ENCODE results near the gene TOB2. TPM values are rescaled to one million over a fixed set of nuclear protein-coding genes. Genes with fewer than 3 reads are reported as not detected.
A peak's percentile ranks its signal among the peaks of the same experiment; 100 is the strongest.

TOB2 gene
- total and polyA plus RNA-seq, 9 of the 15 experiments (the other 6 are each of a cell fraction or from before 2014, with no cell fraction given), result 3.3 to 20.5 (median 7.3) TPM

GRCh38 chr22:41417622-41418390 is 28.8 kb downstream of the TOB2 start:
- Histone ChIP-seq H3K36me3 (ENCODE audit: control insufficient read depth, insufficient read depth, low read length) (no peaks in the 10 kb centered on the region), H3K4me1 (replicated peaks in 1 of 2; ENCODE audit: control insufficient read depth in 2 of 2, insufficient read depth in 2 of 2, low read length in 2 of 2) (peaks cover 7 to 26% of the 10 kb centered on the region in 2 experiments; a peak in 4 of 5 replicates), H3K27me3 (ENCODE audit: control insufficient read depth in 2 of 2, insufficient read depth in 2 of 2, low read length in 2 of 2) (no peaks in the 10 kb centered on the region), H3K4me3 (no peak overlapping the region), H3K79me2 (ENCODE audit: control insufficient read depth, insufficient read depth, low read length) (peaks cover 27% of the 10 kb centered on the region), H3K9me1 (ENCODE audit: control insufficient read depth, insufficient read depth, low read length) (no peaks in the 10 kb centered on the region), H3K4me2 (ENCODE audit: insufficient read depth, low read length) (no peak overlapping the region), H3K9ac (ENCODE audit: insufficient read depth in 1 of 2, low read depth in 2 of 2, low read length in 2 of 2) (peak overlapping the region in 1 of 2 experiments; percentile 35; a peak in 1 of 4 replicates), H2AFZ (ENCODE audit: low read depth, low read length) (no peak overlapping the region), H3K27ac (ENCODE audit: extremely low read depth, low read depth, low read length) (no peak overlapping the region), H3K9me3 (replicated peaks; ENCODE audit: control insufficient read depth, insufficient read depth, low read depth, low read length) (no peaks in the 10 kb centered on the region), H4K20me1 (replicated peaks; ENCODE audit: control insufficient read depth, insufficient read depth, low read length) (no peaks in the 10 kb centered on the region)
- TF ChIP-seq TGIF2 (CRISPR knock-in tag; IDR thresholded peaks at IDR 0.05), result no peak
- no peak for TF ChIP-seq MECOM (CRISPR knock-in tag; IDR thresholded peaks at IDR 0.05)
- TF ChIP-seq RBM22 (IDR thresholded peaks at IDR 0.05; ENCODE audit: low read depth, low read length, poor library complexity, severe bottlenecking), result no peak
- TF ChIP-seq DPF2 (IDR thresholded peaks at IDR 0.05), result no peak
- no peak for TF ChIP-seq CBFA2T2 (conservative IDR thresholded peaks at IDR 0.05)
- 0 out of 2 replicates have a peak, but pooled peaks have one; percentile 24 for TF ChIP-seq POLR2G (IDR thresholded peaks at IDR 0.05; ENCODE audit: low read depth, low read length)
- no peak for DNase-seq (ENCODE audit: extremely low read depth in 1 of 4, low spot score in 3 of 4)
- no TSS peak for BruUV-seq (replicated peaks)
- CTCF ChIA-PET (ENCODE audit: low intra/inter-chr PET ratio), result no interaction called here
- POLR2A ChIA-PET, result interaction anchor here (0.6 to 1.4 kb wide), 4 partner anchors 17 to 1927 kb away, joined by 3 to 4 read pairs (median 3); no protein-coding TSS in a partner anchor
- intact Hi-C loops (cut with micrococcal nuclease), result no loop called here
- FAIRE-seq, result no peak
- 69% methylated on average over 9 of the region's 13 CpGs for WGBS (ENCODE audit: insufficient coverage, low coverage, missing lambda C conversion rate)
- in situ Hi-C loops (cut with MboI), result no loop called here
- no peak for ATAC-seq

All from K562 (cell line).